HEK293 (cell line): ENCODE measurements around the gene RGS14.

Experiments used
- CTCF ChIA-PET: fragments of 350-600 bp; formaldehyde crosslinking; extraction: SDS; loops from one replicate; lab custom pipeline; 2021; ENCODE audit warnings: antibody characterized with exemption; lab: Yijun Ruan, JAX
- POLR2A ChIA-PET: fragments of 300-600 bp; formaldehyde crosslinking; extraction: SDS; loops from one replicate; lab custom pipeline; 2020; ENCODE audit warnings: antibody characterized with exemption, inconsistent platforms; lab: Yijun Ruan, JAX
- H3K27ac ChIP-seq: fragments of 200-500 bp; sonication (Bioruptor generic); 2 replicates; pipeline ENCODE4 v1.5.1; 2014; ENCODE audit warnings: low read depth, low read length, control low read depth, inconsistent platforms; ENCODE audit errors: extremely low read depth
- H3K36me3 ChIP-seq, 2 experiments: fragments of 200-500 bp in 1 of 2; sonication (Bioruptor generic) in 1 of 2; 1 replicate in 1 of 2; 2 replicates in 1 of 2; pipeline ENCODE4 v1.5.1; 2014 to 2017; ENCODE audit warnings: inconsistent platforms in 2 of 2, low read length in 2 of 2; ENCODE audit not compliant: control insufficient read depth in 2 of 2, insufficient read depth in 1 of 2
- H3K4me1 ChIP-seq: fragments of 200-500 bp; sonication (Bioruptor generic); 2 replicates; pipeline ENCODE4 v1.5.1; 2014; ENCODE audit warnings: mild to moderate bottlenecking, low read length, inconsistent platforms; ENCODE audit not compliant: control insufficient read depth, insufficient read depth
- H3K4me3 ChIP-seq: 2 replicates; pipeline ENCODE4 v1.5.1; 2011; ENCODE audit warnings: low read depth, mild to moderate bottlenecking, control low read depth, low read length, moderate library complexity
- H3K9me3 ChIP-seq: fragments of 200-500 bp; sonication (Bioruptor generic); 2 replicates; pipeline ENCODE4 v1.5.1; 2014; ENCODE audit warnings: low read depth, low read length, inconsistent platforms; ENCODE audit not compliant: control insufficient read depth, insufficient read depth
- RBAK ChIP-seq: fragments of 450-650 bp; formaldehyde crosslinking; IDR thresholded peaks from 2 replicates; pipeline ENCODE4 v1.5.1; 2016; ENCODE audit warnings: missing biosample characterization, missing genetic modification characterization
- YY2 ChIP-seq: fragments of 450-650 bp; formaldehyde crosslinking; IDR thresholded peaks from 2 replicates; pipeline ENCODE4 v1.5.1; 2016; ENCODE audit warnings: missing biosample characterization, missing genetic modification characterization
- ZBTB17 ChIP-seq: fragments of 450-650 bp; formaldehyde crosslinking; IDR thresholded peaks from 2 replicates; pipeline ENCODE4 v1.5.1; 2016; ENCODE audit warnings: missing biosample characterization, missing genetic modification characterization
- ZBTB8A ChIP-seq: fragments of 450-650 bp; formaldehyde crosslinking; IDR thresholded peaks from 2 replicates; pipeline ENCODE4 v1.5.1; 2016; ENCODE audit warnings: missing biosample characterization, missing genetic modification characterization
- ZIC2 ChIP-seq: fragments of 450-650 bp; formaldehyde crosslinking; IDR thresholded peaks from 2 replicates; pipeline ENCODE4 v1.5.1; 2016; ENCODE audit warnings: missing biosample characterization, missing genetic modification characterization
- ZNF211 ChIP-seq: fragments of 450-650 bp; formaldehyde crosslinking; IDR thresholded peaks from 2 replicates; pipeline ENCODE4 v1.5.1; 2016; ENCODE audit warnings: low read depth, missing biosample characterization, missing genetic modification characterization
- ZNF248 ChIP-seq: fragments of 450-650 bp; formaldehyde crosslinking; IDR thresholded peaks from 2 replicates; pipeline ENCODE4 v1.5.1; 2017; ENCODE audit warnings: missing biosample characterization, missing genetic modification characterization
- ZNF394 ChIP-seq: fragments of 450-650 bp; formaldehyde crosslinking; IDR thresholded peaks from 2 replicates; pipeline ENCODE4 v1.5.1; 2016; ENCODE audit warnings: missing biosample characterization, missing genetic modification characterization, mild to moderate bottlenecking, moderate library complexity, borderline replicate concordance
- ZNF558 ChIP-seq: fragments of 450-650 bp; formaldehyde crosslinking; IDR thresholded peaks from 2 replicates; pipeline ENCODE4 v1.5.1; 2016; ENCODE audit warnings: missing biosample characterization, missing genetic modification characterization
- ZNF658 ChIP-seq: fragments of 450-650 bp; formaldehyde crosslinking; IDR thresholded peaks from 2 replicates; pipeline ENCODE4; 2016; ENCODE audit warnings: missing biosample characterization, missing genetic modification characterization
- ZNF701 ChIP-seq: fragments of 450-650 bp; formaldehyde crosslinking; IDR thresholded peaks from 2 replicates; pipeline ENCODE4 v1.5.1; 2016; ENCODE audit warnings: missing biosample characterization, missing genetic modification characterization
- TF ChIP-seq, protein P1 (sequence below): fragments of 450-650 bp; formaldehyde crosslinking; IDR thresholded peaks from 2 replicates; pipeline ENCODE4 v1.5.1; 2016; ENCODE audit warnings: missing biosample characterization, missing genetic modification characterization
- TF ChIP-seq, protein P2 (sequence below): fragments of 450-650 bp; formaldehyde crosslinking; IDR thresholded peaks from 2 replicates; pipeline ENCODE4 v1.5.1; 2017; ENCODE audit warnings: missing biosample characterization, missing genetic modification characterization
- TF ChIP-seq, protein P3 (sequence below): fragments of 450-650 bp; formaldehyde crosslinking; IDR thresholded peaks from 2 replicates; pipeline ENCODE4 v1.5.1; 2016; ENCODE audit warnings: missing biosample characterization, missing genetic modification characterization
- TF ChIP-seq, protein P4 (sequence below): fragments of 450-650 bp; formaldehyde crosslinking; IDR thresholded peaks from 2 replicates; pipeline ENCODE4 v1.5.1; 2016; ENCODE audit warnings: missing biosample characterization, missing genetic modification characterization
- TF ChIP-seq, protein P5 (sequence below): fragments of 450-650 bp; formaldehyde crosslinking; IDR thresholded peaks from 2 replicates; pipeline ENCODE4 v1.5.1; 2016; ENCODE audit warnings: missing biosample characterization, missing genetic modification characterization

Gene RGS14

DNA sequence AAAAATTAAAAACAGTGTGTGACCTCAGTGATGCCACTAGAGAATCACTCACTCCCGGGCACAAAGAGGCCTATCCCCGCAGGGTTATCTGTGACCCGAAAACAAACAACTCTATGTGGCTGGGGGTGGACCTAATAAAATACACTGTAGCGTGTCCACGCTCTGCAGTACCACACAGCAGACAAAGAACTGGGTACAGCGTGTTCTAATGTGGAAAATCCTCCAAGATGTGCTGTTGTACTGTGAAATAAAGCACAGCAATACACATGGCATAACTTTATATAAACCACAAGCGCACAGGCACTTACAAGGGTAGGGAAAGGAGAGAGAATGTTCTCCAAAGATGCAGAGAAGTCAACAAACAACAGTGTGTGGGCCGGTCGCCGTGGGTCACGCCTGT lies 18.4 kb downstream of the RGS14 start:
- POLR2A ChIA-PET = no interaction called here
- H3K36me3 ChIP-seq = peaks cover 0 to 5% of the 10 kb centered on the region in 2 experiments; a peak in 1 of 3 replicates
- no peak overlapping the region for H3K4me3 ChIP-seq
- CTCF ChIA-PET = interaction anchor here (0.6 kb wide), 1 partner anchor 58 kb away, joined by 6 read pairs; no protein-coding TSS in a partner anchor
- H3K4me1 ChIP-seq = peaks cover 8% of the 10 kb centered on the region; the same call in 1 of the 2 replicates
- H3K9me3 ChIP-seq = no peaks in the 10 kb centered on the region
- no peak overlapping the region for H3K27ac ChIP-seq
- TF ChIP-seq ZNF658 (tag by site-specific recombination) (no peak), ZNF701 (tag by site-specific recombination) (no peak), ZBTB17 (no peak), ZNF558 (tag by site-specific recombination) (no peak), ZNF248 (tag by site-specific recombination) (no peak), ZNF394 (no peak)

DNA sequence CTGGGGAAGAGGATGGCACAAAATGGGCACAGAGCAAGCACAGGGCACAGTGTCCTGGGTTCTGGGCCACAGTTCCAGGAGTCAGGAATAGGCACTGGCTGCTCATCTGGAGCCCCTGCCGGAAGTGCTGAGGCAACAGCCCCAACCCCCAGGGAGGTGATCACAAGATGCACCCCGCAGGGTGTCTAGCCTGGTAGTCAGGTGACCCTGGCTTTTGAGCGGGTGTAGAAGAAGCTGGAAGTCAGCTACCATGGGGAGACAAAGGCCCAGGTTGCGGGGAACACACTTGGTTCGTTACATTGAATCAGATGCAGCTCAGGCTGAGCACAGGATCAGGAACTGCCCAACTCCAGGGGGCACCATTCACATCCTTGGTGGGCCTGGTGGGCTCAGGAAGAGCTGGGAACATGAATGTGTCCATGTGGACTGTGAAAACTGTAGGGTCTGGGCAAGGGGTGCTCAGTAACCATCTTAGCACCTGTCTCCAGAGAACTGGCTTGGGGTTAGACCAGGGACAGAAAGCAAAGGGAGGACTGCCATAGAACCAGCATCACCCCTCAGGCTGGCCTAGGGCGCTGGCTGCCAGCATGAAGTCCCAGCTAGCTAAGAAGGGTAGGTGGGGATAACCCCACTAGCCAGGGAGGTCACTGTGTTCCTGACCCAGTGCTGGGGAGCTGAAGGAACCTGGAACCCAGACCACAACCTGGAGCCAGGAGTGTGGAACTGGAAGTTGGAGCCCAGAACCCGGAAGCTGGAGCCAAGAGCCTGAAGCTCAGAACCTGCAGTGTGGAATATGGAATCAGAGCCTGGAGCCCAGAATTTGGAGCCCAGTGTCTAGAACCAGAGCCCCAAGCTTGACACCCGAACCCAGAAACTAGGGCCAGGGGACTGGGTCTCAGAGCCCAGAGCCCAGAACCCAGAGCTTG lies 20.4 kb downstream of the RGS14 start:
- H3K36me3 ChIP-seq = no peaks in the 10 kb centered on the region
- no peak overlapping the region for H3K4me3 ChIP-seq
- H3K4me1 ChIP-seq = peaks cover 6% of the 10 kb centered on the region; the same call in 1 of the 2 replicates
- CTCF ChIA-PET = interaction anchor here (0.5 to 4.2 kb wide), 17 partner anchors 8 to 412 kb away, joined by 3 to 39 read pairs (median 4); partner anchors contain the start of gene LMAN2
- POLR2A ChIA-PET = interaction anchor here (0.5 to 1.4 kb wide), 7 partner anchors 18 to 94 kb away, joined by 3 to 8 read pairs (median 3); partner anchors contain the start of gene GRK6
- no peak overlapping the region for H3K27ac ChIP-seq
- peak; percentile 12; the same call in 1 of the 2 replicates for TF ChIP-seq ZBTB17
- TF ChIP-seq, protein P1, sequence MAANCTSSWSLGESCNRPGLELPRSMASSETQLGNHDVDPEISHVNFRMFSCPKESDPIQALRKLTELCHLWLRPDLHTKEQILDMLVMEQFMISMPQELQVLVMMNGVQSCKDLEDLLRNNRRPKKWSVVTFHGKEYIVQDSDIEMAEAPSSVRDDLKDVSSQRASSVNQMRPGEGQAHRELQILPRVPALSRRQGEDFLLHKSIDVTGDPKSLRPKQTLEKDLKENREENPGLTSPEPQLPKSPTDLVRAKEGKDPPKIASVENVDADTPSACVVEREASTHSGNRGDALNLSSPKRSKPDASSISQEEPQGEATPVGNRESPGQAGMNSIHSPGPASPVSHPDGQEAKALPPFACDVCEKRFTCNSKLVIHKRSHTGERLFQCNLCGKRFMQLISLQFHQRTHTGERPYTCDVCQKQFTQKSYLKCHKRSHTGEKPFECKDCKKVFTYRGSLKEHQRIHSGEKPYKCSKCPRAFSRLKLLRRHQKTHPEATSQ (tag by site-specific recombination) = no peak
- TF ChIP-seq, protein P2, sequence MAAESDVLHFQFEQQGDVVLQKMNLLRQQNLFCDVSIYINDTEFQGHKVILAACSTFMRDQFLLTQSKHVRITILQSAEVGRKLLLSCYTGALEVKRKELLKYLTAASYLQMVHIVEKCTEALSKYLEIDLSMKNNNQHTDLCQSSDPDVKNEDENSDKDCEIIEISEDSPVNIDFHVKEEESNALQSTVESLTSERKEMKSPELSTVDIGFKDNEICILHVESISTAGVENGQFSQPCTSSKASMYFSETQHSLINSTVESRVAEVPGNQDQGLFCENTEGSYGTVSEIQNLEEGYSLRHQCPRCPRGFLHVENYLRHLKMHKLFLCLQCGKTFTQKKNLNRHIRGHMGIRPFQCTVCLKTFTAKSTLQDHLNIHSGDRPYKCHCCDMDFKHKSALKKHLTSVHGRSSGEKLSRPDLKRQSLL (tag by site-specific recombination) = peak; percentile 64; the same call in 1 of the 2 replicates
- TF ChIP-seq ZIC2 (tag by site-specific recombination) = peak; percentile 81
- TF ChIP-seq, all 188 proteins: peak for 3
- no peaks in the 10 kb centered on the region for H3K9me3 ChIP-seq

DNA sequence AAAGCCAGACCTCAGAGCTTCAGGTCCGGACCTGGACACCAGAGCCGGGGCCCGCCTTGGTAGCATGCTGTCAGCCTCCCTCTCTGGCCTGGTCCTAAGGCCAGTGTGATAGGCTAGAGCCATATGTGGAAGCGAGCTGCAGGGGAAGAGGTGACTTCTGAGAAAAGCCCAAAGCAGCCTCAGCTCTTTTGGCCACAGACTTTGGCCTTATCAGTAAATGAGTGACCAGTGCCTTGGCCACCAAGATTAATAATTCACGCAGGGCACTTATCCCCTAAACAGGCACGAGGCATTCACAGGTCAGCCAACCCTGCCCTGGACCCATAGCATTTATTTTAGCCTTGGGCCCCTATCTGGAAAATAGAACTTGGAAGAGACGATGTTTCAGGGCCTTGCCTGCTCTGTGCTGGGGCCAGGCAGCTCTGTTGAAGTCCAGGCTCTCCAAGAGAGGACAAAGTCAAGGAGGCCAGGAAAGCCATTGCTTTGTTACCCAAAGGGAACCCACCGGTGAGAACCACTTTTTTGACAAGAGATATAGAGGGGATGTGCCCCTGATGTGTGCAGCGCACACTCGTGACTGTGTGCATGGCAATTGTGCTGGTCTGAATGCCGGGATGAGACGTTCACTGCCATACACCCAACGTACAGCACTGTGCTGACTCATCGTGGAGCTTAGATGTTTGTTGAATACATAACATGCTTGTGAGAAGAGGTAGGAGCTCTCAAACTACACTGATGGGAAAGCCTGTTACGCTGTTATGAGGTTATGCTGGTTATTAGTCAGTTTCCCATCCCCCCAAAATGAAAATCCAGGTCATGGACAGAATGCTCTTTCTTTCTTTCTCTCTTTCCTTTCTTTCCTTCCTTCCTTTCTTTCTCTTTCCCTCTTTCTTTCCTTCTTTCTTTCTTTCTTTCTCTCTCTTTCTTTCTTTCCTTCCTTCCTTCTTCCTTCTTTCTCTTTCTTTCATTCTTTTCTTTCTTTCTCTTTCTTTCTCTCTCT lies 21.5 kb downstream of the RGS14 start:
- CTCF ChIA-PET = interaction anchor here (0.6 to 4.2 kb wide), 13 partner anchors 7 to 413 kb away, joined by 3 to 39 read pairs (median 4); no protein-coding TSS in a partner anchor
- Histone ChIP-seq H3K27ac (no peak overlapping the region), H3K36me3 (no peaks in the 10 kb centered on the region), H3K9me3 (no peaks in the 10 kb centered on the region), H3K4me3 (no peak overlapping the region), H3K4me1 (peaks cover 6% of the 10 kb centered on the region; the same call in 1 of the 2 replicates)
- POLR2A ChIA-PET = interaction anchor here (0.6 to 1.4 kb wide), 9 partner anchors 8 to 93 kb away, joined by 3 to 6 read pairs (median 3); partner anchors contain the start of gene GRK6
- TF ChIP-seq YY2 = 0 out of 2 replicates have a peak, but pooled peaks have one; percentile 12
- TF ChIP-seq, protein P3, sequence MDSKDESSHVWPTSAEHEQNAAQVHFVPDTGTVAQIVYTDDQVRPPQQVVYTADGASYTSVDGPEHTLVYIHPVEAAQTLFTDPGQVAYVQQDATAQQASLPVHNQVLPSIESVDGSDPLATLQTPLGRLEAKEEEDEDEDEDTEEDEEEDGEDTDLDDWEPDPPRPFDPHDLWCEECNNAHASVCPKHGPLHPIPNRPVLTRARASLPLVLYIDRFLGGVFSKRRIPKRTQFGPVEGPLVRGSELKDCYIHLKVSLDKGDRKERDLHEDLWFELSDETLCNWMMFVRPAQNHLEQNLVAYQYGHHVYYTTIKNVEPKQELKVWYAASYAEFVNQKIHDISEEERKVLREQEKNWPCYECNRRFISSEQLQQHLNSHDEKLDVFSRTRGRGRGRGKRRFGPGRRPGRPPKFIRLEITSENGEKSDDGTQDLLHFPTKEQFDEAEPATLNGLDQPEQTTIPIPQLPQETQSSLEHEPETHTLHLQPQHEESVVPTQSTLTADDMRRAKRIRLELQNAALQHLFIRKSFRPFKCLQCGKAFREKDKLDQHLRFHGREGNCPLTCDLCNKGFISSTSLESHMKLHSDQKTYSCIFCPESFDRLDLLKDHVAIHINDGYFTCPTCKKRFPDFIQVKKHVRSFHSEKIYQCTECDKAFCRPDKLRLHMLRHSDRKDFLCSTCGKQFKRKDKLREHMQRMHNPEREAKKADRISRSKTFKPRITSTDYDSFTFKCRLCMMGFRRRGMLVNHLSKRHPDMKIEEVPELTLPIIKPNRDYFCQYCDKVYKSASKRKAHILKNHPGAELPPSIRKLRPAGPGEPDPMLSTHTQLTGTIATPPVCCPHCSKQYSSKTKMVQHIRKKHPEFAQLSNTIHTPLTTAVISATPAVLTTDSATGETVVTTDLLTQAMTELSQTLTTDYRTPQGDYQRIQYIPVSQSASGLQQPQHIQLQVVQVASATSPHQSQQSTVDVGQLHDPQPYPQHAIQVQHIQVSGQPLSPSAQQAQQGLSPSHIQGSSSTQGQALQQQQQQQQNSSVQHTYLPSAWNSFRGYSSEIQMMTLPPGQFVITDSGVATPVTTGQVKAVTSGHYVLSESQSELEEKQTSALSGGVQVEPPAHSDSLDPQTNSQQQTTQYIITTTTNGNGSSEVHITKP = 0 out of 2 replicates have a peak, but pooled peaks have one; percentile 20
- TF ChIP-seq, protein P4, sequence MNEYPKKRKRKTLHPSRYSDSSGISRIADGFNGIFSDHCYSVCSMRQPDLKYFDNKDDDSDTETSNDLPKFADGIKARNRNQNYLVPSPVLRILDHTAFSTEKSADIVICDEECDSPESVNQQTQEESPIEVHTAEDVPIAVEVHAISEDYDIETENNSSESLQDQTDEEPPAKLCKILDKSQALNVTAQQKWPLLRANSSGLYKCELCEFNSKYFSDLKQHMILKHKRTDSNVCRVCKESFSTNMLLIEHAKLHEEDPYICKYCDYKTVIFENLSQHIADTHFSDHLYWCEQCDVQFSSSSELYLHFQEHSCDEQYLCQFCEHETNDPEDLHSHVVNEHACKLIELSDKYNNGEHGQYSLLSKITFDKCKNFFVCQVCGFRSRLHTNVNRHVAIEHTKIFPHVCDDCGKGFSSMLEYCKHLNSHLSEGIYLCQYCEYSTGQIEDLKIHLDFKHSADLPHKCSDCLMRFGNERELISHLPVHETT (tag by site-specific recombination) = peak; percentile 38; the same call in 1 of the 2 replicates
- TF ChIP-seq, protein P5, sequence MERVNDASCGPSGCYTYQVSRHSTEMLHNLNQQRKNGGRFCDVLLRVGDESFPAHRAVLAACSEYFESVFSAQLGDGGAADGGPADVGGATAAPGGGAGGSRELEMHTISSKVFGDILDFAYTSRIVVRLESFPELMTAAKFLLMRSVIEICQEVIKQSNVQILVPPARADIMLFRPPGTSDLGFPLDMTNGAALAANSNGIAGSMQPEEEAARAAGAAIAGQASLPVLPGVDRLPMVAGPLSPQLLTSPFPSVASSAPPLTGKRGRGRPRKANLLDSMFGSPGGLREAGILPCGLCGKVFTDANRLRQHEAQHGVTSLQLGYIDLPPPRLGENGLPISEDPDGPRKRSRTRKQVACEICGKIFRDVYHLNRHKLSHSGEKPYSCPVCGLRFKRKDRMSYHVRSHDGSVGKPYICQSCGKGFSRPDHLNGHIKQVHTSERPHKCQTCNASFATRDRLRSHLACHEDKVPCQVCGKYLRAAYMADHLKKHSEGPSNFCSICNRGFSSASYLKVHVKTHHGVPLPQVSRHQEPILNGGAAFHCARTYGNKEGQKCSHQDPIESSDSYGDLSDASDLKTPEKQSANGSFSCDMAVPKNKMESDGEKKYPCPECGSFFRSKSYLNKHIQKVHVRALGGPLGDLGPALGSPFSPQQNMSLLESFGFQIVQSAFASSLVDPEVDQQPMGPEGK (tag by site-specific recombination) = 0 out of 2 replicates have a peak, but pooled peaks have one; percentile 13
- TF ChIP-seq RBAK = peak; percentile 28; the same call in 1 of the 2 replicates
- TF ChIP-seq ZNF211 = no peak
- peak; percentile 12; the same call in 1 of the 2 replicates for TF ChIP-seq ZBTB8A
